Calu3 (cell line): Measurements from ENCODE around the gene MEF2C. TPM values are rescaled to one million over a fixed set of nuclear protein-coding genes. Genes with fewer than 3 reads are reported as not detected.

ENCODE experiments used
- BruUV-seq: library from RNA; stranded (reverse); fragments of 400-500 nt; replicated peaks from 2 replicates; lab custom pipeline; 2021; lab: Mats Ljungman, UMichigan
- CTCF ChIA-PET: fragments of 300-600 bp; sonication (Branson Sonifier 250); formaldehyde crosslinking; loops from one replicate; lab custom pipeline; 2022; ENCODE audit warnings: antibody characterized with exemption; lab: Charles Lee
- DNase-seq: peaks from one replicate; pipeline ENCODE4 v3.0.0; 2022
- H3K27ac Mint-ChIP-seq: one replicate; pipeline ENCODE4 v1.8.0; 2022; ENCODE audit warnings: mixed read lengths; ENCODE audit not compliant: unreplicated experiment
- H3K27me3 Mint-ChIP-seq: one replicate; pipeline ENCODE4 v1.8.0; 2022; ENCODE audit warnings: mixed read lengths; ENCODE audit not compliant: unreplicated experiment
- H3K36me3 Mint-ChIP-seq: one replicate; pipeline ENCODE4 v1.8.0; 2022; ENCODE audit warnings: mild to moderate bottlenecking, moderate library complexity, mixed read lengths; ENCODE audit not compliant: insufficient read depth, unreplicated experiment
- H3K4me1 Mint-ChIP-seq: one replicate; pipeline ENCODE4 v1.8.0; 2022; ENCODE audit warnings: mild to moderate bottlenecking, low read depth, mixed read lengths; ENCODE audit not compliant: unreplicated experiment
- H3K4me3 Mint-ChIP-seq: one replicate; pipeline ENCODE4 v1.8.0; 2022; ENCODE audit warnings: mild to moderate bottlenecking, low read depth, moderate library complexity, mixed read lengths; ENCODE audit not compliant: unreplicated experiment
- H3K9me3 Mint-ChIP-seq: one replicate; pipeline ENCODE4 v1.8.0; 2022; ENCODE audit warnings: low read depth, mixed read lengths; ENCODE audit not compliant: unreplicated experiment
- CTCF ChIP-seq: fragments of 200-600 bp; IDR thresholded peaks from one replicate; pipeline ENCODE4 v1.8.0; 2022; ENCODE audit warnings: antibody characterized with exemption; ENCODE audit not compliant: unreplicated experiment
- intact Hi-C: fragments of 100-400 bp; cut with micrococcal nuclease; formaldehyde crosslinking; loops from one replicate; pipeline ENCODE4 v1.10.0; 2022; ENCODE audit not compliant: unreplicated experiment
- total RNA-seq: library from RNA; stranded (reverse); gene quantifications from 2 replicates; pipeline ENCODE4 v1.2.3, GENCODE V29; 2022

The MEF2C gene
- total RNA-seq, 1 experiment from 2014 or later: 6.1 TPM

- no peak for TF ChIP-seq CTCF
- Mint-ChIP-seq H3K9me3 (no peaks in the 10 kb centered on the region), H3K27ac (no peak overlapping the region), H3K36me3 (peaks cover 37% of the 10 kb centered on the region), H3K4me1 (peaks cover 27% of the 10 kb centered on the region), H3K27me3 (no peaks in the 10 kb centered on the region), H3K4me3 (no peak overlapping the region)
- no peak for DNase-seq
- intact Hi-C loops: no loop called here
- CTCF ChIA-PET: no interaction called here
- no TSS peak for BruUV-seq
Observed at GRCh38 chr5:88671505-88672499, 211.2 kb downstream of the MEF2C start.

DNA sequence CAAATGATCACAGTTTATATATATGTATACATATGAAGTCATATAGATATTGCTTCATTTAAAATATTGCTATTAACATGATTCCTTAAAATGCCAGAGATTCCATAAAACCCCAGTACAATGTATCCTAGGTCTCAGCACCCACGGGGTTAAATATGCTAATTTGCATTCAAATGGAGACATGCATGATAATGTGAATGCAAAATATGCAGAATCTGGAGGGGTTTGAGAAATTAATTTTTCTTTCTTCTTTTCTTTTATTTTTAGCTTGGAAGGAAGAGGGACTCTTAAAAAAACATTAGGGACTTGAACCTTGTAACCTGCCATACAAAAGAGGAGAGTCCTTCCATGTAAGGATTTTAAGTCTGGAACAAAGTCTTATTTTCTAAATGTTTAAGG lies 211.9 kb downstream of the MEF2C start:
- Mint-ChIP-seq H3K27ac (no peak overlapping the region), H3K9me3 (no peaks in the 10 kb centered on the region), H3K27me3 (no peaks in the 10 kb centered on the region), H3K4me1 (peaks cover 34% of the 10 kb centered on the region), H3K4me3 (no peak overlapping the region), H3K36me3 (peaks cover 33% of the 10 kb centered on the region)
- BruUV-seq: no TSS peak
- no peak for TF ChIP-seq CTCF
- intact Hi-C loops: no loop called here
- CTCF ChIA-PET: no interaction called here
- DNase-seq: no peak

DNA sequence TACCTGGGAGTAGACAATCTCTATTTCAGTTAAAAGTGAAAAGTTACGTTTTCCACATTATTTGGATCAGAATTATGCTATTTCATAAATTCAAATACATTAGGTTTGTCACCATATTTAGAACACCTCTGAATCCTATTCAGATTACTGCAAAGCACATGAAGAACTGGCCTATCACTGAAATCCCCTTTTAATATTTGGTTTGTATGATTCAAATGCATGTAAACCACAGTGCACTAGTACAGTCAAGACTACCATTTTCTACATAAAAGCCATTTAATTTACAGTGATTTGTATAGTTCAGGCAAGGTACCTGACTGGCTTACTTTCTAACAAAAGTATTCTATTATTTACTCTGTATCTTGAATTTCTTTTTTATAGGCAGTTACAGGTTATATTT lies 212.5 kb downstream of the MEF2C start:
- Mint-ChIP-seq H3K36me3 (peaks cover 26% of the 10 kb centered on the region), H3K9me3 (no peaks in the 10 kb centered on the region), H3K27ac (no peak overlapping the region), H3K4me1 (peaks cover 35% of the 10 kb centered on the region), H3K4me3 (no peak overlapping the region), H3K27me3 (no peaks in the 10 kb centered on the region)
- intact Hi-C loops: no loop called here
- no peak for TF ChIP-seq CTCF
- DNase-seq: no peak
- no TSS peak for BruUV-seq
- CTCF ChIA-PET: no interaction called here

DNA sequence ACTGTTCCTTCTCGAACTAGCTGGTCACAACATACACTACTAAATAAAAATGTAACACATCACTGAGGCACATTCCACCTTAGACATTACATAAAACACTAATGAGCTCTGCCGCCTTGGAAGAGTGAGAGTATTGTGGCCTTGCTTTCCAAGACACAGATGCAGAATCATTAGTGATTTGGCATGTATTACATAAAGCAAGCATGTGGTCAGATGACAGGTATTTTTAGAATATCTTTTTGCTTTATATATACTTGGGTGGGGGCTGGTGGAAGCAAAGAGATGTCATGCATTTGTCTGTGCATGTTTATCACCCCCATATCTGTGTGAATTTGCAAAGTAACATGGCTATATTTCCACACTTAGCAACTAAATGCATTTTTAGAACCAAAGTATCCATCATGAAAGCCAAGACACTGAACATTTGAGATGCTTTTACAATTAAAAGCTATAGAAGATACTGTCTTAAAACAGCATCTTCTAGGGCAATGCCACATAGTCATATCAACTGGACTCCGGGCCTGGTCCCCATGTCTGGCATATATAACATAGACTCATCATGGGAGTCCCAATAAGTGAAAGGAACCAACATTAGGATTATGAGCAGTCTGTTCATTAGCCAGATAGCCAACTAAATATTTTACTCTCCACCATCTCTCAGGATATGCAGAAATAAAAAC lies 213.5 kb downstream of the MEF2C start:
- Mint-ChIP-seq H3K27me3 (no peaks in the 10 kb centered on the region), H3K36me3 (peaks cover 17% of the 10 kb centered on the region), H3K4me1 (peaks cover 29% of the 10 kb centered on the region), H3K9me3 (no peaks in the 10 kb centered on the region), H3K4me3 (no peak overlapping the region), H3K27ac (no peak overlapping the region)
- DNase-seq: no peak
- CTCF ChIA-PET: interaction anchor here (0.6 kb wide), 1 partner anchor 528 kb away, joined by 4 read pairs; no protein-coding TSS in a partner anchor
- intact Hi-C loops: no loop called here
- no TSS peak for BruUV-seq
- TF ChIP-seq CTCF: no peak
